ENCODE measurements around the gene HTR2C. TPM values are rescaled to one million over a fixed set of nuclear protein-coding genes. Genes with fewer than 3 reads are reported as not detected.

HTR2C gene
- total and polyA plus RNA-seq, 2 donors (not counting 1 experiment from before 2014, with no cell fraction given), result not detected

DNA sequence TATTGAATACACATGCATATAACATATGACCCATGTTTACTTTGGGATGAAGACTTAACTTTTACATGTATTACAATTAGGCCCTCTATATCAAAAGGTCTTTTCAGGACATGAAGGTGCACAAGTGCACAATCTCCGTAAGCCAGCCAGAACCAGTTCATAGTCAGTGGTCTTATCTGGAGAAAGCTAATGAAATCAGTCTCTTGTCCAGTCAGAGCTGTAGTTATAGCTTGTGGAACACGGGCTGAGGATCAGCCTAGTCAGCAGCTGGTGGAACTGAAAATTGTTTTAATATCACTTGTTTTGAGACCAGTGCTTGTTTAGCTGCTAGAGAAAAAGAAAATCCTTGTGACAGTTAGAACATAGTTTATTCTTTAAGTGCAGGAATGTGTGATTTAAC lies 235.6 kb downstream of the HTR2C start:
- ChIA-PET POLR2A (no interaction called here), CTCF (no interaction called here)

DNA sequence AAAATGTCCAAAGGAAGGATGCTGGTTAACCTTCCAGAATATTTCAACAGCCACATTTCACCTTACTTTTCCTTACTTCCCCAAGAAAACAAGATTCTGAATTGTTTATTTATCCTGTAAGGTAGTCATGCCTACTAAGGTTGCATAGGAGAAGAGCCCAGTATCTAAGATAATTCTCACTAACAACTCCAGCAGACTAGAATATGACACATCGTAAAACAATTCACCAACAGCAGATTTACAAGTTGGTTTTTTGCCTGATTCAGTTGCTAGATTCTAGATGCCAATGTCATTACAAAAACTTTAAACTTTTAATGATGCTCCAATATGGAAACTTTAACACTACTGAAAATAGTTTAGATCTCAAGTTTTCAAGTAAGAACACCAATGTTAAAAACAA lies 257.2 kb downstream of the HTR2C start:
- H4K20me1 ChIP-seq (ENCODE audit: control insufficient read depth, insufficient read depth, low read length, poor library complexity, severe bottlenecking), result no peaks in the 10 kb centered on the region
- H3K4me1 Mint-ChIP-seq, result no peaks in the 10 kb centered on the region
- ChIA-PET POLR2A (no interaction called here), CTCF (no interaction called here)
- no peak overlapping the region for H2AFZ ChIP-seq (ENCODE audit: insufficient read depth, low read depth, low read length, poor library complexity, severe bottlenecking)
- H3K9me3 Mint-ChIP-seq (ENCODE audit: insufficient read depth), result no peaks in the 10 kb centered on the region
- H3K4me2 ChIP-seq (replicated peaks; ENCODE audit: low read depth, low read length, poor library complexity, severe bottlenecking), result no peak overlapping the region
- H3K27me3 Mint-ChIP-seq, result no peaks in the 10 kb centered on the region
- no peaks in the 10 kb centered on the region for H3K36me3 ChIP-seq (replicated peaks in 1 of 2; ENCODE audit: control extremely low read depth in 1 of 2, control insufficient read depth in 1 of 2, extremely low read depth in 1 of 2, insufficient read depth in 2 of 2, low read length in 1 of 2)
- ATAC-seq (ENCODE audit: low read depth) (no peak), DNase-seq (no peak)
- H3K9me3 ChIP-seq (ENCODE audit: control extremely low read depth in 1 of 3, control insufficient read depth in 2 of 3, insufficient read depth in 1 of 3, low read length in 2 of 3), result no peaks in the 10 kb centered on the region
- H3K27me3 ChIP-seq (replicated peaks in 1 of 4; ENCODE audit: control extremely low read depth in 1 of 4, control insufficient read depth in 3 of 4, insufficient read depth in 4 of 4, low read length in 3 of 4), result no peaks in the 10 kb centered on the region
- H3K27ac ChIP-seq (ENCODE audit: low read length in 2 of 2), result no peak overlapping the region
- intact Hi-C loops (cut with micrococcal nuclease), result no loop called here
- H3K4me1 ChIP-seq (ENCODE audit: control insufficient read depth in 2 of 2, insufficient read depth in 2 of 2, low read length in 2 of 2), result no peaks in the 10 kb centered on the region
- no peak for TF ChIP-seq EZH2 (IDR thresholded peaks at IDR 0.05; ENCODE audit: borderline replicate concordance, insufficient read depth, low read depth, low read length, poor library complexity, severe bottlenecking)
- TF ChIP-seq, protein P1, sequence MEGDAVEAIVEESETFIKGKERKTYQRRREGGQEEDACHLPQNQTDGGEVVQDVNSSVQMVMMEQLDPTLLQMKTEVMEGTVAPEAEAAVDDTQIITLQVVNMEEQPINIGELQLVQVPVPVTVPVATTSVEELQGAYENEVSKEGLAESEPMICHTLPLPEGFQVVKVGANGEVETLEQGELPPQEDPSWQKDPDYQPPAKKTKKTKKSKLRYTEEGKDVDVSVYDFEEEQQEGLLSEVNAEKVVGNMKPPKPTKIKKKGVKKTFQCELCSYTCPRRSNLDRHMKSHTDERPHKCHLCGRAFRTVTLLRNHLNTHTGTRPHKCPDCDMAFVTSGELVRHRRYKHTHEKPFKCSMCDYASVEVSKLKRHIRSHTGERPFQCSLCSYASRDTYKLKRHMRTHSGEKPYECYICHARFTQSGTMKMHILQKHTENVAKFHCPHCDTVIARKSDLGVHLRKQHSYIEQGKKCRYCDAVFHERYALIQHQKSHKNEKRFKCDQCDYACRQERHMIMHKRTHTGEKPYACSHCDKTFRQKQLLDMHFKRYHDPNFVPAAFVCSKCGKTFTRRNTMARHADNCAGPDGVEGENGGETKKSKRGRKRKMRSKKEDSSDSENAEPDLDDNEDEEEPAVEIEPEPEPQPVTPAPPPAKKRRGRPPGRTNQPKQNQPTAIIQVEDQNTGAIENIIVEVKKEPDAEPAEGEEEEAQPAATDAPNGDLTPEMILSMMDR (IDR thresholded peaks at IDR 0.05), result no peak
- no peaks in the 10 kb centered on the region for H3K79me2 ChIP-seq (ENCODE audit: control insufficient read depth, insufficient read depth, low read length)
- H3K4me3 Mint-ChIP-seq, result no peak overlapping the region
- no peak overlapping the region for H3K27ac Mint-ChIP-seq
- no CpG with 5 or more reads among the region's 1 CpG for WGBS (ENCODE audit: insufficient coverage)
- H3K4me3 ChIP-seq (ENCODE audit: control extremely low read depth in 1 of 5, extremely low read depth in 1 of 5, insufficient read depth in 1 of 5, low read depth in 2 of 5, low read length in 4 of 5), result no peak overlapping the region
- no peak overlapping the region for H3K9ac ChIP-seq (ENCODE audit: low read length)

More for the DNA sequence above, 235.6 kb downstream of the HTR2C start:
- Histone ChIP-seq H3K4me2 (replicated peaks; ENCODE audit: low read depth, low read length, poor library complexity, severe bottlenecking) (no peak overlapping the region), H2AFZ (ENCODE audit: insufficient read depth, low read depth, low read length, poor library complexity, severe bottlenecking) (no peak overlapping the region), H3K27ac (ENCODE audit: low read length in 2 of 2) (no peak overlapping the region), H3K9ac (ENCODE audit: low read length) (no peak overlapping the region), H3K27me3 (replicated peaks in 1 of 4; ENCODE audit: control extremely low read depth in 1 of 4, control insufficient read depth in 3 of 4, insufficient read depth in 4 of 4, low read length in 3 of 4) (no peaks in the 10 kb centered on the region), H3K4me3 (ENCODE audit: control extremely low read depth in 1 of 5, extremely low read depth in 1 of 5, insufficient read depth in 1 of 5, low read depth in 2 of 5, low read length in 4 of 5) (no peak overlapping the region), H3K4me1 (ENCODE audit: control insufficient read depth in 2 of 2, insufficient read depth in 2 of 2, low read length in 2 of 2) (no peaks in the 10 kb centered on the region), H3K9me3 (ENCODE audit: control extremely low read depth in 1 of 3, control insufficient read depth in 2 of 3, insufficient read depth in 1 of 3, low read length in 2 of 3) (no peaks in the 10 kb centered on the region), H3K36me3 (replicated peaks in 1 of 2; ENCODE audit: control extremely low read depth in 1 of 2, control insufficient read depth in 1 of 2, extremely low read depth in 1 of 2, insufficient read depth in 2 of 2, low read length in 1 of 2) (no peaks in the 10 kb centered on the region), H4K20me1 (ENCODE audit: control insufficient read depth, insufficient read depth, low read length, poor library complexity, severe bottlenecking) (no peaks in the 10 kb centered on the region), H3K79me2 (ENCODE audit: control insufficient read depth, insufficient read depth, low read length) (no peaks in the 10 kb centered on the region)
- Mint-ChIP-seq H3K27me3 (no peaks in the 10 kb centered on the region), H3K9me3 (ENCODE audit: insufficient read depth) (no peaks in the 10 kb centered on the region), H3K4me3 (no peak overlapping the region), H3K27ac (no peak overlapping the region), H3K4me1 (no peaks in the 10 kb centered on the region)
- no CpG with 5 or more reads among the region's 2 CpGs for WGBS (ENCODE audit: insufficient coverage)
- intact Hi-C loops (cut with micrococcal nuclease), result no loop called here
- no peak for TF ChIP-seq EZH2 (IDR thresholded peaks at IDR 0.05; ENCODE audit: borderline replicate concordance, insufficient read depth, low read depth, low read length, poor library complexity, severe bottlenecking)
- TF ChIP-seq, protein P1 (IDR thresholded peaks at IDR 0.05), result no peak
- ATAC-seq (ENCODE audit: low read depth) (no peak), DNase-seq (no peak)
